Adipocyte (in vitro differentiated cells): ENCODE measurements around the gene DUSP12.
A peak's percentile ranks its signal among the peaks of the same experiment; 100 is the strongest.

Experiments used
- DNase-seq: peaks from one replicate; pipeline ENCODE4 v3.0.0-alpha.2; 2015; ENCODE audit warnings: low read depth
- H3K27me3 ChIP-seq: replicated peaks from 2 replicates; pipeline ENCODE4 v1.7.0; 2013; ENCODE audit warnings: mild to moderate bottlenecking, low read length, moderate library complexity; ENCODE audit not compliant: control insufficient read depth, insufficient read depth
- H3K36me3 ChIP-seq: 2 replicates; pipeline ENCODE4 v1.7.0; 2013; ENCODE audit warnings: low read length, mild to moderate bottlenecking, moderate library complexity; ENCODE audit not compliant: control insufficient read depth, insufficient read depth, severe bottlenecking
- H3K4me1 ChIP-seq: 2 replicates; pipeline ENCODE4 v1.7.0; 2013; ENCODE audit warnings: mild to moderate bottlenecking, low read length, moderate library complexity; ENCODE audit not compliant: control insufficient read depth, insufficient read depth
- H3K4me3 ChIP-seq: 2 replicates; pipeline ENCODE4 v1.7.0; 2013; ENCODE audit warnings: mild to moderate bottlenecking, low read length, moderate library complexity
- H3K9ac ChIP-seq: 2 replicates; pipeline ENCODE4 v1.7.0; 2013; ENCODE audit warnings: mild to moderate bottlenecking, low read length, moderate library complexity
- H3K9me3 ChIP-seq: 2 replicates; pipeline ENCODE4 v1.7.0; 2013; ENCODE audit warnings: mild to moderate bottlenecking, low read length, moderate library complexity; ENCODE audit not compliant: control insufficient read depth

DUSP12 gene

DNA sequence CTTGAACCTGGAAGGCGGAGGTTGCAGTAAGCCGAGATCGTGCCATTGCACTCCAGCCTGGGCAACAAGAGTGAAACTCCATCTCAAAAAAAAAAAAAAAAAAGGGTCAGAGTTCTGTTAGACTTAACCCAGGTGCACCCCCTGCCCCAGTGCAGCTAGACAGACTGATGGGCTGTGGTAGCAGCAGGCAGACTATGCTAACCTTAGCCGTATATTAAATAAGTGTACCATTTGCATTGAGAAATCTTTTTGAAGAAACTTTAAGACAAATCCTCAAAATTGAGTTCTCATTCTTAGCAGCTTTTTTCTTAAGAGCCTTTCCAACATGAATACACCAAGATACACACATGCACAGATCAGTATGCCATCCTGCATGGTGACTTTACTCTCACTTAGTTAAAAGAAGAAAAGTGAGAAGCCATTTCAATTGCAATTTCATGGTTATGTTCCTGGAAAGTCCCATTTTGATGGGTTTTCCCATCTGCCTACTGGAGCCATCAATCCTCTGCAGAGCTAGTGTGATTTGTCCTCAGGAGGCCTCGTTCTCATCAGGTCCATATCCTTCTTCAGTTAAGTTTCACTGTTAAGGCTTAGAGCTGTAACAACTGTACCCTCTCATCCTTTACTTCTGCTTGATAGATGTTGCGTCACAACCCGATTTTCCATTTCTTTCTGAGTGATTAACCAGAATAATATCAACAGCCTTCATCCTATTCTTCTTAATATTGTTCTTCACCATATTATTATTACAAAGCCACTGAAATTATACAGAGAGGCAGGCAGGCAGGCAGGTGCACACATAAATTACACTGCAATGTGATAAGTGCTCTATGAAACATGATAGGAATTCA is 21.0 kb upstream of the DUSP12 start:
- Histone ChIP-seq H3K4me1 (peaks cover 23% of the 10 kb centered on the region), H3K36me3 (no peaks in the 10 kb centered on the region), H3K4me3 (no peak overlapping the region), H3K9me3 (no peaks in the 10 kb centered on the region), H3K9ac (no peak overlapping the region), H3K27me3 (no peaks in the 10 kb centered on the region)
- no peak for DNase-seq

DNA sequence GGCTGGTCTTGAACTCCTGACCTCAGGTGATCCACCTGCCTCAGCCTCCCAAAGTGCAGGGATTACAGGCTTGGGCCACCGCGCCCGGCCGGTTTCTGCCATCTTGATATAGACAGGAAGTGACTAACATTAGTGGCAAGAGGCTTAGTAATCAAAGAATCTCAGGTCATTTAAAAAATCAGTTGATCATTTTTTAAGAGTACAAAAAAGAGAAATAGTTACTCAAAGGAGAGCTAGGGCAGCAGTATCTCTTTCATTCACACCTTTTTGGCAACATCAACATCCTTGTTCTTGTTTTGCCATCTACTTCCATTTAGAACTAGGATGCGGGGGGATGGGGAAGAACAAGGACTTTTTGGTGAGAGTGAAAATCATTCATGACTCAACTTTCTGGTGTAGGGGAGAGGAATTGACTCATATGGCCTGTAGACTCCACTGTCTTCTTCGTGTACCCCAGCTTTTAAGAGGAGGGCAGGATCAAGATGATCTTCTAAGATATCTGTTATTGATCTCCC is 19.5 kb upstream of the DUSP12 start:
- Histone ChIP-seq H3K36me3 (no peaks in the 10 kb centered on the region), H3K9ac (no peak overlapping the region), H3K9me3 (no peaks in the 10 kb centered on the region), H3K4me1 (peaks cover 31% of the 10 kb centered on the region), H3K27me3 (no peaks in the 10 kb centered on the region), H3K4me3 (no peak overlapping the region)
- no peak for DNase-seq

DNA sequence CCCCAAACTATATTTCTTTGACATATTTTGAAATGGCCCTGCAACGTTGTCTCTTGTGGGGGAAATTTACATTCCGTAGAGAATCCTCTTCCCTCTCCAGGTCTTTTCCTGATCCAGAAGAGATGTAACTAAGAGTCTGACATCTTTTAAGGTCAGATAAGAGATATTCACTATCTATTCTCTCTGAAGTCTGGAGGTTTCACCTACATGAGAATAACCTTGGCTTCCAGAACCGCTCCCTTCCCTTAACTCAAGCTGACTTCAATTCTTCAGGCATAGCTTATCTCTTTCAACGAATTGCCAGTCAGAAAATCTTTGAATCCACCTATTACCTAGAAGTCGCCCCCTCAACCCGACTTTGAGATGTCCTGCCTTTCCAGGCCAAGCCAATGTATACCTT is 18.3 kb upstream of the DUSP12 start:
- Histone ChIP-seq H3K4me1 (peaks cover 24% of the 10 kb centered on the region), H3K9me3 (no peaks in the 10 kb centered on the region), H3K27me3 (no peaks in the 10 kb centered on the region), H3K9ac (no peak overlapping the region), H3K36me3 (no peaks in the 10 kb centered on the region), H3K4me3 (no peak overlapping the region)
- no peak for DNase-seq

DNA sequence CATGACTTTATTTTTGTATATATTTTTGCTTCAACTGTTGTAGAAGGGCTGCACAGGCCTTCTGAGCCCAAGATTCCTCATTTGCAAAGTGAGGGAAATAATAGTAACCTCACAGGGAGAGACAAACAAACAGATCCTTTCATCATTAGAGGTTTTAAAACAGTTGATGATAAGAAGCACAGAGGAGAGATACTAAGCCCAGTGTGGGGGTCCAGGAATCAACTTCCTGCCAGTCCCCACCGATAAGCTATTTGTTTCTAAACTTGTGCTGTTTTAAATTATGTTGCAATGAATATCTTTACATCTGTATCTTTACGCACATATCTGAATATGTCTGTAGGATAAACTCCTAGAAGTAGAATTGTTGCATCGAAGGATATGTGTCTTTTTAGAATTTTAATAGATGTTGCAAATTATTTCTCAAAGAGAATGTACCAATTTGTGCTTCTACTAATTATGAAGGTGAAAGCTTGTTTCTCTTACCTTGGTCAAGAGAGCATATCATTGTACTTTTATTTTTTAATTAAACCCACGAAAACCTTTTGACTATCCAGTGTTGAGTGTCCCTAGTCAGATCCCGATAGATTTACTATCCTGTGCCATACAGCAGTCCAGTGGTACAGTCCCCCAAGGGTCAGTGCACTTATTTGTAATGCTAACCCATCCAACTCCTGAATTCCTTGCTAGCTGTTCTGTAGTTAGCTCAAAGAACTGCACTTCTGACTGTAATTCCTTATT is 17.4 kb upstream of the DUSP12 start:
- no peak for DNase-seq
- H3K9me3 ChIP-seq, result no peaks in the 10 kb centered on the region
- no peak overlapping the region for H3K9ac ChIP-seq
- no peaks in the 10 kb centered on the region for H3K27me3 ChIP-seq
- H3K4me3 ChIP-seq, result no peak overlapping the region
- H3K4me1 ChIP-seq, result peaks cover 30% of the 10 kb centered on the region
- no peaks in the 10 kb centered on the region for H3K36me3 ChIP-seq

DNA sequence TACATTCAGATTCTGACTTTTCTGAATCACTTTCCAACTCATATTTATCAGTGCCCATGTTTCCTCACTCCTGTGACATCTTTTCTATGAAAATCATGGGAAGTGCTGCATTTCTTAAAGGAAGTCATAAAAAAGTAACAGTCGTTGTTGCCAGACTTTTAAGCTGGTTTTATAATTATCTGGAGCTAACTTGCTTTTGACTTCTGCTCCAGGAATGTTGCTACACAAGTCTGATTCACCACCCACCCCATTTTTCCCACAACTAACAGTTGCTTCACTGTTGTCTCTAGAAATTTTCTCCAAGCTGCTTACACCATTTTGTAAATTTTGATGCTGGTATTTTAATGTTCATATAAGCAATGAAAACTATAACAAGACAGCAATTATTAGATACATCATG is 16.1 kb upstream of the DUSP12 start:
- Histone ChIP-seq H3K27me3 (no peaks in the 10 kb centered on the region), H3K4me3 (no peak overlapping the region), H3K9ac (no peak overlapping the region), H3K4me1 (peaks cover 29% of the 10 kb centered on the region), H3K36me3 (no peaks in the 10 kb centered on the region), H3K9me3 (no peaks in the 10 kb centered on the region)
- peak; percentile 82 for DNase-seq

DNA sequence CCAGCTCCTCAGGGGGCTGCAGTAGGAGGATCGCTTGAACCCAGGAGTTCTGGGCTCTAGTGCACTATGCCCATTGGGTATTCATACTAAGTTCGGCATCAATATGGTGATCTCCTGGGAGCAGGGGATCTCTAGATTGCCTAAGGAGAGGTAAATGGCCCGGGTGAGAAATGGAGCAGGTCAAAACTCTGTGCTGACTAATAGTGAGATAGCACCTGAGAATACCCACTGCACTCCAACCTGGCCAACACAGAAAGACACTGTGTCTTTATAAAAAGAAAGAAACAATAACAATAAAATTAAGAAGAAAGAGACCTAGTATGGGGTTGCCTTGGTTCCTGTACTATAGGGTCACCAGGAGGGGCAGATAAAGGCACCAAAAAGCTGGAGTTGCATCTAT is 13.7 kb upstream of the DUSP12 start:
- Histone ChIP-seq H3K36me3 (no peaks in the 10 kb centered on the region), H3K4me1 (peaks cover 29% of the 10 kb centered on the region), H3K4me3 (no peak overlapping the region), H3K27me3 (no peaks in the 10 kb centered on the region), H3K9ac (no peak overlapping the region), H3K9me3 (no peaks in the 10 kb centered on the region)
- no peak for DNase-seq

DNA sequence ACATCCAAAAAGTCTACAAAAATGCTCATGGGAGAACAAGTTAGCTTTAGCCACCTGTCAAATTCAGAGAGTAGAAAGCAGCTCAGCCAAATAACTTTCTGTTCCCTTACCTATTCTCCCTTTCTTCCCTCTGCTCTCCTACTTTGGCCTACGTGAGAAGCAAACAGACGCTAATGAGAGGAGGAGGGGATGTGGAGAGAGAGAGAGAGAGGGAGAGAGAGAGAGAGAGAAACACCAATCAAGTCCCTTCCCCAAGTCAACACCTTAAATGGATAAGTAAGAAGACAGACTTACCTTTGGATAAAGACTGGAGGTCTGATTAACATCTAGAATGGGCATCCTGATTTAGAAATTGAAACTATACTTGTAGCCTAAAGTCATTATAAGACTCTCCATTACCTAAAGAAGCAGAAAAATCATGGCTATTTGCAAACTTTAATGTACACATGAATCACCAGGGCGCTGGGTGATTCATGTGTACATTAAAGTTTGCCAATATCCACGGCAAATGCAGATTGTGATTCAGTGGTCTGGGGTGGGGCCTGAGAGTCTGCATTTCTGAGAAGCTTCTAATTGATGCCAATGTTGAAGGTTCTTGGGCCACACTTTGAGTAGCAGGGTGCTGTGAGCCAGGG is 13.1 kb upstream of the DUSP12 start:
- Histone ChIP-seq H3K4me3 (no peak overlapping the region), H3K4me1 (peaks cover 29% of the 10 kb centered on the region), H3K36me3 (no peaks in the 10 kb centered on the region), H3K27me3 (no peaks in the 10 kb centered on the region), H3K9ac (no peak overlapping the region), H3K9me3 (no peaks in the 10 kb centered on the region)
- peak; percentile 21 for DNase-seq

DNA sequence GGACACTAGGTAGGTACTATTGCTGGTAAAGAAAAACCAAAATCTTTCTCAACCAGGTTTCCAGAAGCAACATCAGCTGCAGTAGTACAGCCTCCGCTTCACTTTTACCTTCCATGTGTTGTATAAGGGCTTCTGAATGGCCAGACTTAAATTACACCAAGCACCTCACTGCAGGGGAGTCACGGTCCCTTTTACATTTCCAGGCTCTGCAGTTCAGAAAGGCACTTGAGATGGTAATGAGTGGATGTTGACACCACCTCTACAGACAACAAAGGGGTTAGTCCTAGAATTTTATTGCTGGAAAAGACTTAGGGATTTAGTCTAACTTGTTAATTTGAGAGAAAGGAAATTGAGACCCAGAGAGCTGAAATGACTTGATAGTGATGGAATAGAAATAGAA is 12.0 kb upstream of the DUSP12 start:
- Histone ChIP-seq H3K4me3 (no peak overlapping the region), H3K27me3 (no peaks in the 10 kb centered on the region)
- DNase-seq, result no peak

DNA sequence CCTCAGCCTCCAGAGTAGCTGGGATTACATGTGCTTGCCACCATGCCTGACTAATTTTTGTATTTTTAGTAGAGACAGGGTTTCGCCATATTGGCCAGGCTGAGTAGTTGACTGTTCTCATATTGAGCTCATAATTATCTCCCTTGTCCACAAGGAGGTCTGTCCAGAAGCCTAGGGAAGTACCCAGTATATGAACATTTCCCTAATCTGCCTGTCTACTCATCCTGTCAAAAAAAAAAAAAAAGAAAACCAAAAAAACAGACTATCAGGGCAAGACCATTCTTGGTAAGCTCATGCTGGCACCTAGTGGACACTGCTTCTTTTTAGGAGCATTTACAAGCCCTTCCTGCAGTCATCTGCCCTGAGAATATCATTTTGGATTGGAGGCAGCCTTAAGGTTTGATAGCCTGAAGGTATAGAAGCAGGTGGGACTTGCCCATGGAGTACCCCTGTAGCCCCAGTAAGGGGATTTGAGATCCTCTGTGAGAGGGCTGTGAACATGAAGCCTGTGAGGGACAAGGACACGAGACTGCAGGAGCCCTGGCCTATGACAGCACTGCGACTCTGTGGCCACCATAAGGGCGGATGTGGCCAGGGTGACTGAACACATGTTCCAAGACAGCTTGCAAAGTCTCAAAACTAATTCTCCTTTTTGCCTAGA is 10.8 kb upstream of the DUSP12 start:
- peak overlapping the region; percentile 8 for H3K9ac ChIP-seq
- H3K9me3 ChIP-seq, result no peaks in the 10 kb centered on the region
- DNase-seq, result peak; percentile 64
- peaks cover 28% of the 10 kb centered on the region for H3K4me1 ChIP-seq
- H3K4me3 ChIP-seq, result no peak overlapping the region
- no peaks in the 10 kb centered on the region for H3K36me3 ChIP-seq
- H3K27me3 ChIP-seq, result no peaks in the 10 kb centered on the region

More for the DNA sequence above, 12.0 kb upstream of the DUSP12 start:
- peaks cover 29% of the 10 kb centered on the region for H3K4me1 ChIP-seq
- no peaks in the 10 kb centered on the region for H3K9me3 ChIP-seq
- no peaks in the 10 kb centered on the region for H3K36me3 ChIP-seq
- no peak overlapping the region for H3K9ac ChIP-seq

DNA sequence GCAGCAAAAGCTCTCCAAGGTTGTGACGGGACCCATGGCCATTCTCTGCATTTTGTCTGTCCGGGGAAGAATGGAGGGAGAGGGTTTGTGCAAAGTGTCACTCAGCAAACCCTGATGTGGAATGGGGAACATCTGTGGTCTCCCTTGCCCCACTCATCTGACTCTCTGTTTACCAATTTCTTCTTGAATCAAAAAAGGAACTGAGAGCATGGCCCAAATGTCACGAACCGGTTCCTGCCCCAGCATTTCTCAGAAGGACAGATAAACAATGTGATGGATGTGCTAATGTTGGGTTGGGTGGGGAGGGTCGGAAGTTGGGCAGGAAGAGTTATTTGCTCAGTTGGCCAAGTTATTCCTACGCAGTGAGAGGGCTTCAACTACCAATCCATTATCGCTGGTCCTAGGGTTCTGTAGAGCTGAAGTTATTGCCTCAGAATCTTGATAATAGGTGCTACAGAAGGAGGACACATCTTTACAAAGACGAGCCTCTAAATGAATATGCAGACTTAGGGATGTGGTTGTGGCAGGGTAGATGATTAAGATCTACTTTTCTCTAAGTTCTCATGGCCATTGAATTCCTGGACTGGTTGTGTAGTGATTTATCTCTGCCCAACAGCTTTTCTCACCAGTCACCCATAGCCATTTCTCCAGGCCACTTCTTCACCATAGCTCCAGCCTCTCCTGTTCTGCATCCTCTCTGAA is 9.6 kb upstream of the DUSP12 start:
- Histone ChIP-seq H3K9ac (no peak overlapping the region), H3K27me3 (no peaks in the 10 kb centered on the region), H3K36me3 (no peaks in the 10 kb centered on the region), H3K9me3 (no peaks in the 10 kb centered on the region), H3K4me1 (peaks cover 27% of the 10 kb centered on the region), H3K4me3 (no peak overlapping the region)
- no peak for DNase-seq
